Activated naive CD4-positive, alpha-beta T cell treated with anti-CD3 and anti-CD28 coated beads, Interleukin-2, amount 50 U/mL, for 72 hours (primary cell): ENCODE data around the gene TSHZ2. TPM values are rescaled to one million over a fixed set of nuclear protein-coding genes. Genes with fewer than 3 reads are reported as not detected.

Experiments
- ATAC-seq, 2 donors: fragments of 150-1000 bp; cut with Tn5 transposase; 2 replicates each; pipeline ENCODE4 v1.10.0; 2021; ENCODE audit warnings: mild to moderate bottlenecking in 2 of 2, moderate library complexity in 2 of 2
- DNase-seq, 2 donors: peaks; one replicate each; pipeline ENCODE4 v3.0.0; 2021 to 2022; ENCODE audit warnings: low spot score in 2 of 2
- H3K27ac Mint-ChIP-seq, 2 donors: one replicate each; pipeline ENCODE4 v1.8.0; 2022; ENCODE audit warnings: mild to moderate bottlenecking in 2 of 2, mixed read lengths in 2 of 2
- H3K36me3 Mint-ChIP-seq, 2 donors: one replicate each; pipeline ENCODE4 v1.8.0; 2022; ENCODE audit warnings: mixed read lengths in 2 of 2
- H3K9me3 Mint-ChIP-seq, 2 donors: one replicate each; pipeline ENCODE4 v1.8.0; 2022; ENCODE audit warnings: mixed read lengths in 2 of 2
- total RNA-seq, 2 donors: library from RNA; stranded (reverse); gene quantifications; one replicate each; pipeline ENCODE4 v1.2.3, GENCODE V29; 2022

The TSHZ2 gene
- total RNA-seq, 2 donors from 2014 or later, result 31.4 to 91.0 TPM

DNA sequence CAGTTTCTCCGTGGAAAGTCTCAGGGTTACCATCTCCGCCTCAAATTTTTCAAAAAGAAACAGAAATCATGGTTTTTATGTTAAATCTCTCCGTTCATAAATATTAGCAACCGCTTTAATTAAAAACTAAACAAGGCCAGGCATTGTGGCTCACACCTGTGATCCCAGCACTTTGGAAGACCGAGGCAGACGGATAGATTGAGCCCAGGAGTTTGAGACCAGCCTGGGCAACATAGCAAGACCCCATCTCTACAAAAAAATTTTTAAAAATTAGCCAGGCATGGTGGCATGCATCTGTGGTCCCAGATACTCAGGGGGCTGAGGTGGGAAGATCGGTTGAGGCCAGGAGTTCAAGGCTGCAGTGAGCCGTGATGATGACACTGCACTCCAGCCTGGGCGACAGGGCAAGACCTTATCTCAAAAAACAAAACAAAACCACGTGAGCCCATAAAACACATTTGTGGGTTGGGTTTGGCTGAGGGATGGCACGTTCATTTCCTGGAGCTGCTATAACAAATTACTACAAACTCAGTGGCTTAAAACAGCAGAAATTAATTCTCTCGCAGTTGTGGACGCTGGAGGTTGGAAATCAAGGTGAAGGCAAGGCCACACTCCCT, 398.3 kb downstream of the TSHZ2 start:
- peak overlapping the region in 1 of 2 donors; percentile 19 for H3K27ac Mint-ChIP-seq
- DNase-seq, result no peak
- peaks cover 0 to 15% of the 10 kb centered on the region in 2 donors for H3K9me3 Mint-ChIP-seq
- peaks cover 0 to 47% of the 10 kb centered on the region in 2 donors for H3K36me3 Mint-ChIP-seq
- ATAC-seq, result no peak

DNA sequence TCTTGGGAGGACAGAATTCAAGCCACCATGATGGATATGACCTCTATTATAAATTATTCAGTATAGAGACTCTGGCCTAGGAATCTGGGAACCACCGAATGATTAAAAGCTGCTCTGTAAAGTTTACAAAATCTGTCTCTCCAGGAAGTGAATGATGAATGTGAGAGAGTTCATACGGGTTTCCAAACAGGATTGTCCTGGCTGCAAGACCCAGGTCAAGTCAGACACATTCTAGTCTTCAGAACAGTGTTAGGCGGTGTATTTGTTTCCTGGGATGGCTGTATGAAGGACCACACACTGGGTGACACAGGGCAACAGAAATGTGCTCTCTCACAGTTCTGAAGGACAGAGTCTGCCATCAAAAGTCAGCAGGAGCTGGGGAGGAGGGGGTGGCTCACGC, 399.1 kb downstream of the TSHZ2 start:
- DNase-seq (no peak), ATAC-seq (no peak)
- Mint-ChIP-seq H3K36me3 (peaks cover 0 to 47% of the 10 kb centered on the region in 2 donors), H3K9me3 (peaks cover 0 to 19% of the 10 kb centered on the region in 2 donors), H3K27ac (no peak overlapping the region)

DNA sequence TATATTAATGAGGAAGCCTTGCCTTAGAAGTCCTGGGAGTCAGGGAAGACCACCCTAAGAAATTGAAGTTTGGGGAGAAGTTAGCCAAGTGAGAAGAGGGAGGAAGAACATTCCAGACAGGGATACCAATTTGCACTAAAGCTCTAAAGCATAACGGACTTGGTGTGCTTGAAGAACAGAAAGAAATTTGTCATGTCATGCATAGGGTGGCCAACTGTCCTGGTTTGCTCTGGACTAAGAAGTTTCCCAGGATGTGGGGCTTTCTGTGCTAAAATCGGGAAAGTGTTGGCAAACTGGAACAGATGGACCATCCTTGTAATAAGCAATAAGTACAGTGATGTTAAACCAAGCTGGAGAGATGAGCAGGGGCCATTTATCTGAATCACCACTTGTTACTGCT, 403.9 kb downstream of the TSHZ2 start:
- H3K27ac Mint-ChIP-seq, result no peak overlapping the region
- ATAC-seq, result no peak
- no peak for DNase-seq
- peaks cover 0 to 29% of the 10 kb centered on the region in 2 donors for H3K36me3 Mint-ChIP-seq
- H3K9me3 Mint-ChIP-seq, result peaks cover 0 to 12% of the 10 kb centered on the region in 2 donors

DNA sequence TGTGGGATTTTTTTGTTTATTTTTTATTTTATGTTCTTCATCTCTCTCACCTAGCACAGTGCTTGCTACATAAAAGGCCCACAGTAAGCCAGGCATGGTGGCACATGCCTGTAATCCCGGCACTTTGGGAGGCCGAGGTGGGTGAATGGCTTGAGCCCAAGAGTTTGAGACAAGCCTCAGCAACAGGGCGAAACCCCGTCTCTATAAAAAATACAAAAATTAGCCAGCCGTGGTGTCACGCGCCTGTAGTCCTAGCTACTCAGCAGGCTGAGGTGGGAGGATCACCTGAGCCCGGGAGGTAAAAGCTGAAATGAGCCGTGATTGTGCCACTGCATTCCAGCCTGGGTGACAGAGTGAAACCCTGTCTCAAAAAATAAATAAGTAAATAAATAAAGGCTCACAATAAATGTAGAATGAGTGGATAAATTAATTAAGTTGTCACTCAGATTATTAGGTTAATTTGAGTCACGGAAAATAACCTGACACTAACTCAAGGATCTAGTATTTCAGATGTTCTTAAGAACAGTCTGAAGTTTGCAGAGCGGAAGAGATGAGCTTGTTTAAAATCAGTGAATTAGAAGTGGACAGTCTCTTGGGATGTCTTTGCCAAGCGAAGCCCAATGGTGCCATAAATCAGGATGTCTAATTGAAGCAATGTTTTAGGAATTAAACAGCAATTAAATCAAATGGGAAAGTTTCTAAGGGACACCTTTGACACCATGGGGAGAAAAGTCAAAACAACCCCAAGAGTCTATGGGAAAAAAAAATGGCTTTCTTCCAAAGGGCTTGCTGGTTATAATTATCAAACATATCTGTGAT, 407.1 kb downstream of the TSHZ2 start:
- ATAC-seq (no peak), DNase-seq (no peak)
- H3K27ac Mint-ChIP-seq, result no peak overlapping the region
- H3K36me3 Mint-ChIP-seq, result peaks cover 0 to 32% of the 10 kb centered on the region in 2 donors
- peaks cover 0 to 4% of the 10 kb centered on the region in 2 donors for H3K9me3 Mint-ChIP-seq

DNA sequence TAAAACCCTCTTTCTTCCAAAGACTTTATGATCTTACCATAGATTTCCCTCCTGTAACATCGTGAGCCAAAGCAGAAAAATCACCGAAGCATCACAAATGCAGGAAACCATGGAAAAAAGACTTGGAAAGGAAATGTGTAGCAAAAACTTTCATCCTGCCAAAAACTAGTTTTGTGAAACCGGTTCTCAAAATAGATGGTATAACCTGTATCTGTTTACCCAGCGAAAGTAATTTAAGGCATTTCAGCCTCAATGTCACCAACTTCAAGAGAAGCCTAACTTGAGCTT, 407.6 kb downstream of the TSHZ2 start:
- Mint-ChIP-seq H3K27ac (no peak overlapping the region), H3K9me3 (peaks cover 0 to 4% of the 10 kb centered on the region in 2 donors), H3K36me3 (peaks cover 0 to 37% of the 10 kb centered on the region in 2 donors)
- DNase-seq (no peak), ATAC-seq (no peak)

DNA sequence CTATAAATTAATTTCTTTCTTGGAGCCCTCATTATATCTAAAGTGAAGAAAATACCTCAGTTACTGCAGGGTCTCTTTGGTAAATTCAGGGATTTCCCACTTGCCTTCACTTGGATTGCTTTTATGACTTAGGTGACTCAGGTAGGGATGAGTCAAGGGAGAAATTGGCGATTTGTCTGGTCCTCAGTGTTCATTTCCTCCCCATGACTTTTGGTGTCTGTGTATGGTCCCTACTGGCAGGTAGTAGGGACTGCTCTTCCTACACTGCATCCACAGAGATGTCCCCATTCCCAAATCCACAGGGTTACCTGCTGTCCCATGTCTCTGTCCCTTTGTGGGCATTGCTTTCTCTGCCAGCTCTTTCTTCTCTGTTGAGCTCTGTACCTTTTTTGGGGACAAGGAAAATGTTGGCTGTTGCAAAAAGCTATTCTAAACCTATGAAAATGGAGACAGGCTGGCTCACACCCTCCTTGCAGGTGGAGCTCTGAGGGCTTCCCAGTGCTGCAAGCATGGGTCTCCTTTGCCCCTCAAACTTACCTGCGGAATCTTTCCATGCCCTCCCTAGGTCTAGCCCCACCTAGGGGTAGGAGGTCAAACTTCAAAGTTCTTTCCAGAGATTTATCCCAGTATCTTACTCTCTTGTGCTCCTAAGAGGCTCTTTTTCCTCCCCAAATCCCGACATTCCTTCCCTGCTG, 409.6 kb downstream of the TSHZ2 start:
- Mint-ChIP-seq H3K27ac (peak overlapping the region; percentile 29 to 42), H3K9me3 (no peaks in the 10 kb centered on the region), H3K36me3 (peaks cover 0 to 39% of the 10 kb centered on the region in 2 donors)
- DNase-seq (no peak), ATAC-seq (peak in 1 of 2 donors; percentile 79)

DNA sequence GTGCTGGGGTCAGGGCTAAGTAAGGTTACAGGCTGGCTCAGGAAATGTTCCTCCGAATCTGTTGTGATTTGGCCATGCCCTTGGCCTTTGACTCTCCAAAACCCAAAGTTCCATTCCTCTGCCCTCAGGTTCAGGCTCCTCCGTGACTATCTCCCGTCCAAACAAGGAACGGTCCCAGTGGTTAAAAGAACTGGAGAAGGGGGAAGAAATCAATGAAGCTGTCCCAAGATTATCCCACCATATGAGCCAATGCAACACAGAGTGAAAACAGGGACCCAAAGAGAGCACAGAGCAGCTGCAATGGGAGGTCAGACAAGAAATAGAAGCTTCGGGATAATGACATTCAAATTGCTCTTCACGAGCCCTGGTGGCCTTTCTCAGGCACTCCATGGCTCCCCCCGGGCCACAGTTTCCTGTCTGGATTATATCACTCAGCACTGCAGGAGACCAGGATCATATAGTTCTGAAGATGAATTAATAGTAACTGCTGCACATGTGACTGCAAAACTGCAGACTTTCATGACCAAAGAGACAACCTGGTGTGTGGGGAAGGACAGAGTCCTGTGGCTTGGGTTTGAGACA, 410.2 kb downstream of the TSHZ2 start:
- Mint-ChIP-seq H3K9me3 (no peaks in the 10 kb centered on the region), H3K27ac (peak overlapping the region; percentile 29 to 42), H3K36me3 (peaks cover 0 to 40% of the 10 kb centered on the region in 2 donors)
- ATAC-seq (no peak), DNase-seq (no peak)

DNA sequence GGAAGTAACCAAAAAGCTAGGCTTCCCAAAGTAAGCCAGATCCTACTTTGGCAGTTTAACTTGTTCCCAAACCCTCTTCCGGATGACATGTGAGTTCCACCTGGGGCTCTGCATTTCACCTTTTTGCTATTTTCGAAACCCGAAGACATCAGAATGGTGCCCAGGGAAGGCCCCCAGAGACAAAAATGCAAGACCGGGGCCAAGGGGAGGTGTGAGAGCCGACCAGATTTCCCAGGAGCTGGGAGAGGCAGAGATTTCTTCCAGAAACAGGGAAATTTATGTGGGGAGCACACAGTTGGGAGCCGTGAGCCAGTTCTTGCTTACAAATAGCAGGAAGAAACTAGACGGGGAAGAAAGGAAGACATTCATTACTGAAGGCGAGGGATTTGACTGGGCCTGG, 411.8 kb downstream of the TSHZ2 start:
- DNase-seq (no peak), ATAC-seq (no peak)
- Mint-ChIP-seq H3K36me3 (peaks cover 0 to 47% of the 10 kb centered on the region in 2 donors), H3K27ac (peak overlapping the region in 1 of 2 donors; percentile 46), H3K9me3 (no peaks in the 10 kb centered on the region)

DNA sequence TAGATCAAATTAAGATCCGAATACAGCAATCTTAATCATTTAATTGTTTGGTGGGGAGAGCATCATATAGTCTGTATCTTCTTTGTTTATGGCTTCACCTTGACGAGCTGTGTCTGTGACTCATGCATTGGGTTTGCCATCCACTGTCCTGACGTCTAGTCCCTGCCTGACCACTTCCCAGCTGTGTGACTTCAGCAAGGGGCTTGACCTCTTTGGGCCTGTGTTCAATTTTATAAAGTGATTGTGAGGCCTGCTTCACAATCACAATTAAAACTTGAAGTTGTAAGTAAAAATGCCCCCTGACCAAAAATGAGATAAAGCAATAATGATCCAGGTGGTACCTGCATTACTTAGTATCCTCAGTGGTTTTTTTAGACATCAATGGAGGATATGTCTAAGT, 412.2 kb downstream of the TSHZ2 start:
- no peak for DNase-seq
- H3K9me3 Mint-ChIP-seq, result no peaks in the 10 kb centered on the region
- peaks cover 0 to 51% of the 10 kb centered on the region in 2 donors for H3K36me3 Mint-ChIP-seq
- no peak for ATAC-seq
- no peak overlapping the region for H3K27ac Mint-ChIP-seq

DNA sequence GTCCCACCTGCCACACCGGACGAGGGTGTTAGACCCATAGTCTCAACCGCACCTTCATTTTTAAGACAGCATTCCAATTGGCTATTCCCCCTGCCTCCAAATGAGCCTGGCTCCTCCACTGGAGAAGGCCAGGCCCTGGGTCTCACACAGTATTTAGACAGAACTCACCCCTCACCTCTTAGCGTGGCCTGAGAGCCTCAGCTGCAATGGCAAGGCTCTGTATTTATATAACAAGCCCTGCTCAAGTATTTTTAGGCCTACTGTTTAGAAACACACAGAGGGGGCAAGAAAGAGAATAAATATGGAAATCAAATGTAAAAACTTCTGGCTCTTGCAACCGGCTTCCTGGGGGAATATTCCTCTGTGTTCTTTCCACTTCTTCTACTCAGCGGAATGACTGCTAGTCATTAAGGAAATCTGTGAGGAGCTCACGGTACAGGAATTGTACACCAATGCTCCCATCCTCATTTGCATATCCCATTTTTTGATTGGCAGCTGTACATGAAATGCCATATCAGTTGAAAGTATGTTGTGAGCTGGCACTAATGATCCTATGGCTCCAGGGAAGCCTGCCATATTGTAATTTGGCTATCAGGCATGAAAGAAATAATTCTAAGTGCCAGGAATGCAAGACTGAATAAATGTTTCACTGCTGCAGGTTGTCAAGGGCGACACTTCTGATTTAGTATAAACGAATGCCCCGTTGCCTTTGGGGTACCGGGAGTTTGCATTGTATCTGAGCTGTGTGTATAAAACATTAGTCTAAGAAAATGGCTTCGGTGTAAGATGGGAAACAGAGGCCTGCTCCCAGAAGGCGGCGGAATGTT, 414.0 kb downstream of the TSHZ2 start:
- H3K9me3 Mint-ChIP-seq, result no peaks in the 10 kb centered on the region
- no peak overlapping the region for H3K27ac Mint-ChIP-seq
- ATAC-seq, result no peak
- peaks cover 0 to 63% of the 10 kb centered on the region in 2 donors for H3K36me3 Mint-ChIP-seq
- no peak for DNase-seq

DNA sequence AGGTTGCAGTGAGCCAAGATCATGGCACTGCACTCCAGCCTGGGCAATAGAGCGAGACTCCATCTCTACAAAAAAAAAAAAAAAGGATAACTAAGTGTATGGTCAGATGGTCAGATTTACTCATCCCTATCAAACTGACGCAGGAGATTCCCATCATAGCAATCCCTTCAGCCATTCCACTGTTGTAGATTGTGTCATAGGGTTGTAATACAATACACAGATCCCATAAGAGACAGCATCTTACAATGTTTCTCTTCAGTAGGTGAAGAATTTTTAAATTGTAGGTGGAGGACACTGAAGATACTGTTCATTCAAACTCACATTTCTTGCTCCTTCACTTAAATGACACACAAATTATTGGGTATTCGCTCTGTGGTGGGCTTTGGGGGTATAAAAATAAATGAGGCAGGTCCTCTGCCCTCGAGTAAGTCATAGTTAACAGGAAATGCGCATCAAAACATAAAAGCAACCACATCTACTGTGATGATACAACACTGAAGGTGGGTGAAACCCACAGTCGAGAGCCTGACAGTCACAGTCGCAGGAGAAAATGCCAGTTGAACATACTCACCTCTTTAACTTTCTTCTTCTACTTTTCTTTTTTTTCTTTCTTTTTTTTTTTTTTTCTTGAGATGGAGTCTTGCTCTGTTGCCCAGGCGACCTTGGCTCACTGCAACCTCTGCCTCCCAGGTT, 416.0 kb downstream of the TSHZ2 start:
- peak overlapping the region; percentile 34 to 52 for H3K27ac Mint-ChIP-seq
- peak; percentile 96 to 98 for ATAC-seq

DNA sequence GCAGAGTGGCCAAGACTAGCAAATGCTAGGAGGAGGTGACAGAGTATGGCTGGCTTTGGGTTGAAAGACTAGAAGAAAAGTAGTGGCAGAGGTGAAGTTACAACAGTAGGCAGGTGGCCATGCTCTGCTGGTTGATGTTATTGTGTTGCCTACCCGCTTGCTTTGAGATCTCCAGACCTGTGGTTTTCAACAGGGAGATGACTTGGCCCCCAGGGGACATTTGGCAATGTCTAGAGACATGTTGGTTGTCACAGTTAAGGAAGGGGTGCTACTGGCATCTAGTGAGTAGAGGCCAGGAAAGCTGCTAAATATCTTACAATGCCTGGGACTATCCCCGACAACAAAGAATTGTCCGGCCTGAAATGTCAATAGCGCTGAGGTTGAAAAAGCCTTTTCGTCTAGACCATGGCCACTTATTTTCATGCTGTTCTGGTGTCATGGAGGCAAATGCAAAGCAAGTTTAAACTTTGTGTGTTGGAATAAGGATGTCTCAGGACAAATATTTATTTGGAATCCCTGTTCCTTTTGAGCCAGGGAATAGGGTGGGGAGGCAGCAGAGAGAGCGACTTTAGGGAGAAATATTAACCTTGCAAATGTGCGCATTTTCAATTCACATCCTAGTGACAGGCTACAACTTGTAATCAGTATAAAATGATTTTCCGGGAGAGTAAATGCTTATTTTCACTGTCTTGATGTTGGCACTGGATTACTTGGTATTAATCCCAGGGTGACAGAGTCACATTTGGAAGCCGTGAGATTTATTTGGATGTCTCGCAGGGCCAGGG, 417.6 kb downstream of the TSHZ2 start:
- H3K9me3 Mint-ChIP-seq, result no peaks in the 10 kb centered on the region
- peaks cover 0 to 38% of the 10 kb centered on the region in 2 donors for H3K36me3 Mint-ChIP-seq
- ATAC-seq (no peak), DNase-seq (no peak)
- peak overlapping the region; percentile 2 to 87 for H3K27ac Mint-ChIP-seq

More for the DNA sequence above, 416.0 kb downstream of the TSHZ2 start:
- H3K36me3 Mint-ChIP-seq, result peaks cover 0 to 46% of the 10 kb centered on the region in 2 donors
- no peaks in the 10 kb centered on the region for H3K9me3 Mint-ChIP-seq
- DNase-seq, result peak in 1 of 2 donors; percentile 18

DNA sequence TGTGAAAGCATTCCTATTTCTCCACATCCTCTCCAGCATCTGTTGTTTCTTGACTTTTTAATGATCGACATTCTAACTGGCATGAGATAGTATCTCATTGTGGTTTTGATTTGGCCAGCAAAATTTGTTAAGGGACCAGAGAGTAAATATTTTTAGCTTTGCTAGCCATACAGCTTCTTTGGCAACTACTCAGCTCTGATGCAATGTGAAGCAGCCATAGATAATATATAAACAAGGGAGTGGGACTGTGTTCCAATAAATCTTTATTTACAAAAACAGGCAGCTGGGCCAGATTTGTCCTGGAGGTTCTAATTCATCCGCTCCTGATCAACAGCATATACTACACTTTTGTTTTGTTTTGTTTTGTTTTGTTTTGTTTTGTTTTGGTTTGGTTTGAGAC, 418.6 kb downstream of the TSHZ2 start:
- H3K27ac Mint-ChIP-seq, result no peak overlapping the region
- no peak for DNase-seq
- ATAC-seq, result no peak
- peaks cover 0 to 42% of the 10 kb centered on the region in 2 donors for H3K36me3 Mint-ChIP-seq
- H3K9me3 Mint-ChIP-seq, result no peaks in the 10 kb centered on the region

DNA sequence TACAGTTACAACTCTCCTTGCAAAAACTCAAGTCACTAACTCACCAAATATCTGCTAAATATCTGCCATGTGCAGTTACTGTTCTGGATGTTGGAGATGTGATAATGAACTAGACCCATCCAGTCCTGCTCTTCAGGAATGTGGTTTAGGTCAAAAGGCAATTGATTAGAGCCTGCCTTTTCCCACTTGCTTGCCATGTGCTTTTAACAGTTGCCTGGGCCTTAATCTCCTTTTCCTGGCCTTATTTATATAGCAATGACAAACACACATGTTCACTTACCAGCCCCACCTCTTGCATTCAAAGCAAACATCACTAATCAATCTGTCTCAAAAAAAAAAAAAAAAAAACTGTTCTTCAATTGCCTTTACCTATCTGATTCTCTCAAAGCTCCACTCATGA, 422.3 kb downstream of the TSHZ2 start:
- Mint-ChIP-seq H3K27ac (no peak overlapping the region), H3K9me3 (no peaks in the 10 kb centered on the region), H3K36me3 (peaks cover 0 to 26% of the 10 kb centered on the region in 2 donors)
- DNase-seq, result no peak
- no peak for ATAC-seq
